DOHH2 (cell line): ENCODE measurements around the gene LGR6.

ENCODE experiments used
- CTCF ChIP-seq: fragments of 200-600 bp; sonication (generic); IDR thresholded peaks from one replicate; pipeline ENCODE4 v1.5.1; 2014; ENCODE audit warnings: antibody characterized with exemption, mild to moderate bottlenecking, low read depth, low read length; ENCODE audit not compliant: poor library complexity, severe bottlenecking
- EZH2phosphoT487 ChIP-seq: fragments of 200-600 bp; sonication (generic); IDR thresholded peaks from 2 replicates; pipeline ENCODE4 v1.6.1; 2017; ENCODE audit warnings: borderline replicate concordance, mild to moderate bottlenecking, antibody characterized with exemption, low read length, moderate library complexity, mixed read lengths

- no peak for TF ChIP-seq CTCF
- no peak for TF ChIP-seq EZH2phosphoT487
Measured at GRCh38 chr1:202247104-202247503, 53.5 kb downstream of the LGR6 start.
